Keratinocyte (primary cell): ENCODE results near the gene PARD3B. TPM values are rescaled to one million over a fixed set of nuclear protein-coding genes. Genes with fewer than 3 reads are reported as not detected.

Source experiments
- DNase-seq: peaks from one replicate; pipeline ENCODE4 v3.0.0-alpha.2; 2011; ENCODE audit warnings: low read depth, missing footprints, low spot score
- FAIRE-seq: peaks from 2 replicates; lab custom pipeline; 2011; peaks lifted over from hg19 to GRCh38; lab: Jason Lieb, UNC
- H2AFZ ChIP-seq: 2 replicates; pipeline ENCODE4 v1.6.0; 2012; ENCODE audit warnings: low read length, control low read depth, inconsistent platforms; ENCODE audit not compliant: control insufficient read depth
- H3K27ac ChIP-seq: 2 replicates; pipeline ENCODE4 v1.5.1; 2011; ENCODE audit warnings: low read length; ENCODE audit not compliant: control insufficient read depth, insufficient read depth
- H3K27me3 ChIP-seq: 3 replicates; pipeline ENCODE4 v1.6.0; 2011; ENCODE audit warnings: low read length; ENCODE audit not compliant: control insufficient read depth, insufficient read depth; ENCODE audit errors: extremely low read depth
- H3K36me3 ChIP-seq, 2 experiments: 2 replicates in 1 of 2; 3 replicates in 1 of 2; pipeline ENCODE4 v1.5.1; 2011; ENCODE audit warnings: low read length in 2 of 2, mild to moderate bottlenecking in 1 of 2; ENCODE audit not compliant: control insufficient read depth in 2 of 2, insufficient read depth in 2 of 2; ENCODE audit errors: extremely low read depth in 1 of 2
- H3K4me1 ChIP-seq: 3 replicates; pipeline ENCODE4 v1.5.1; 2011; ENCODE audit warnings: low read length; ENCODE audit not compliant: control insufficient read depth, insufficient read depth; ENCODE audit errors: extremely low read depth
- H3K4me2 ChIP-seq: 3 replicates; pipeline ENCODE4 v1.6.0; 2011; ENCODE audit warnings: low read depth, low read length; ENCODE audit not compliant: control insufficient read depth, insufficient read depth; ENCODE audit errors: extremely low read depth
- H3K4me3 ChIP-seq, 3 experiments: fragments of 200-600 bp in 1 of 3; sonication (generic) in 1 of 3; 2 replicates in 2 of 3; 3 replicates in 1 of 3; pipeline ENCODE4 v1.5.1; 2011 to 2016; ENCODE audit warnings: low read length in 3 of 3, mild to moderate bottlenecking in 3 of 3, control low read depth in 2 of 3, inconsistent platforms in 1 of 3, low read depth in 1 of 3, mixed read lengths in 1 of 3, mixed run types in 1 of 3, moderate library complexity in 1 of 3; ENCODE audit not compliant: control insufficient read depth in 2 of 3, insufficient read depth in 2 of 3; ENCODE audit errors: extremely low read depth in 1 of 3
- H3K79me2 ChIP-seq: 2 replicates; pipeline ENCODE4 v1.6.0; 2012; ENCODE audit warnings: low read length; ENCODE audit not compliant: control insufficient read depth, insufficient read depth
- H3K9ac ChIP-seq: 3 replicates; pipeline ENCODE4 v1.6.0; 2011; ENCODE audit warnings: low read length; ENCODE audit not compliant: control insufficient read depth, insufficient read depth; ENCODE audit errors: extremely low read depth
- H3K9me1 ChIP-seq: 3 replicates; pipeline ENCODE4 v1.6.0; 2011; ENCODE audit warnings: low read length; ENCODE audit not compliant: control insufficient read depth, insufficient read depth; ENCODE audit errors: extremely low read depth
- H3K9me3 ChIP-seq: 2 replicates; pipeline ENCODE4 v1.5.1; 2012; ENCODE audit warnings: low read depth, low read length; ENCODE audit not compliant: control insufficient read depth
- H4K20me1 ChIP-seq: 3 replicates; pipeline ENCODE4 v1.6.0; 2011; ENCODE audit warnings: low read length; ENCODE audit not compliant: control insufficient read depth, insufficient read depth; ENCODE audit errors: extremely low read depth
- CTCF ChIP-seq, 3 experiments: IDR thresholded peaks in 1 of 3; conservative IDR thresholded peaks in 1 of 3; optimal IDR thresholded peaks in 1 of 3; 2 replicates in 2 of 3; 3 replicates in 1 of 3; pipeline versions ENCODE3 to v1.5.1; 2011; ENCODE audit warnings: low read length in 3 of 3, mild to moderate bottlenecking in 3 of 3, moderate library complexity in 2 of 3, control low read depth in 1 of 3, inconsistent platforms in 1 of 3; ENCODE audit not compliant: insufficient read depth in 2 of 3; ENCODE audit errors: extremely low read depth in 1 of 3
- EZH2 ChIP-seq: IDR thresholded peaks from one replicate; pipeline ENCODE4 v1.6.1; 2012; ENCODE audit warnings: inconsistent platforms, mild to moderate bottlenecking, low read length, moderate library complexity
- dilution Hi-C: fragments of 300-500 bp; cut with MboI; formaldehyde crosslinking; loops from one replicate; pipeline ENCODE4 v1.7.0; 2020; ENCODE audit warnings: low sequenced_read_pairs; ENCODE audit not compliant: extremely low pct_ligation_motif_present
- polyA plus RNA-seq, 5 experiments: library from polyadenylated mRNA; depleted of rRNA in 3 of 5; stranded (reverse) in 3 of 5; stranded (forward) in 1 of 5; unstranded in 1 of 5; fragments of >200 nt; gene quantifications; 1 replicate in 1 of 5; 2 replicates in 3 of 5; 3 replicates in 1 of 5; pipeline versions ENCODE4 v1.2.1 to v1.2.3, GENCODE V29; 2011 to 2012; ENCODE audit warnings: missing spikeins in 2 of 5, low read depth in 1 of 5, low replicate concordance in 1 of 5

The PARD3B gene
- polyA plus RNA-seq, 1 donor (not counting 4 experiments of a cell fraction or from before 2014, with no cell fraction given): 1.2 TPM

GRCh38 chr2:205637320-205637602, 1092.0 kb downstream of the PARD3B start:
- no peak overlapping the region for H2AFZ ChIP-seq
- no peaks in the 10 kb centered on the region for H4K20me1 ChIP-seq
- H3K9me1 ChIP-seq: no peaks in the 10 kb centered on the region
- no peaks in the 10 kb centered on the region for H3K9me3 ChIP-seq
- no peaks in the 10 kb centered on the region for H3K79me2 ChIP-seq
- DNase-seq (no peak), FAIRE-seq (no peak)
- H3K4me3 ChIP-seq: no peak overlapping the region
- H3K36me3 ChIP-seq: no peaks in the 10 kb centered on the region
- no peak overlapping the region for H3K27ac ChIP-seq
- TF ChIP-seq CTCF (optimal IDR thresholded peaks at IDR 0.05 in 1 of 3, IDR thresholded peaks at IDR 0.05 in 1 of 3, conservative IDR thresholded peaks at IDR 0.05 in 1 of 3; ENCODE audit: extremely low read depth in 1 of 3, insufficient read depth in 2 of 3, low read length in 3 of 3) (no peak), EZH2 (no peak)
- no peak overlapping the region for H3K4me2 ChIP-seq
- H3K4me1 ChIP-seq: no peaks in the 10 kb centered on the region
- no peak overlapping the region for H3K9ac ChIP-seq
- no peaks in the 10 kb centered on the region for H3K27me3 ChIP-seq
- dilution Hi-C loops: no loop called here

GRCh38 chr2:205637779-205638503, 1092.7 kb downstream of the PARD3B start:
- no peak overlapping the region for H3K4me3 ChIP-seq
- H3K27me3 ChIP-seq: no peaks in the 10 kb centered on the region
- no peak for TF ChIP-seq EZH2
- no peak for TF ChIP-seq CTCF (optimal IDR thresholded peaks at IDR 0.05 in 1 of 3, IDR thresholded peaks at IDR 0.05 in 1 of 3, conservative IDR thresholded peaks at IDR 0.05 in 1 of 3; ENCODE audit: extremely low read depth in 1 of 3, insufficient read depth in 2 of 3, low read length in 3 of 3)
- H3K36me3 ChIP-seq: no peaks in the 10 kb centered on the region
- H3K79me2 ChIP-seq: no peaks in the 10 kb centered on the region
- H2AFZ ChIP-seq: peak overlapping the region; percentile 41
- no peaks in the 10 kb centered on the region for H4K20me1 ChIP-seq
- H3K4me2 ChIP-seq: no peak overlapping the region
- no peak for FAIRE-seq
- no peaks in the 10 kb centered on the region for H3K4me1 ChIP-seq
- no peaks in the 10 kb centered on the region for H3K9me3 ChIP-seq
- no peaks in the 10 kb centered on the region for H3K9me1 ChIP-seq
- DNase-seq: no peak
- no peak overlapping the region for H3K27ac ChIP-seq
- dilution Hi-C loops: no loop called here
- no peak overlapping the region for H3K9ac ChIP-seq
